HG03520 (cell line): ENCODE data around the gene GREM2.

Source experiments
- ATAC-seq: cut with Tn5 transposase; IDR thresholded peaks from one replicate; pipeline ENCODE4 v1.9.1; 2021; ENCODE audit warnings: mild to moderate bottlenecking, moderate library complexity; ENCODE audit not compliant: unreplicated experiment

The GREM2 gene

GRCh38 chr1:240611619-240612480 lies at the start of gene GREM2:
GREM2 (minus strand) TSS chr1:240612155; CDS start chr1:240493475, 118,680 bp downstream.
- peak; percentile 76 for ATAC-seq

DNA sequence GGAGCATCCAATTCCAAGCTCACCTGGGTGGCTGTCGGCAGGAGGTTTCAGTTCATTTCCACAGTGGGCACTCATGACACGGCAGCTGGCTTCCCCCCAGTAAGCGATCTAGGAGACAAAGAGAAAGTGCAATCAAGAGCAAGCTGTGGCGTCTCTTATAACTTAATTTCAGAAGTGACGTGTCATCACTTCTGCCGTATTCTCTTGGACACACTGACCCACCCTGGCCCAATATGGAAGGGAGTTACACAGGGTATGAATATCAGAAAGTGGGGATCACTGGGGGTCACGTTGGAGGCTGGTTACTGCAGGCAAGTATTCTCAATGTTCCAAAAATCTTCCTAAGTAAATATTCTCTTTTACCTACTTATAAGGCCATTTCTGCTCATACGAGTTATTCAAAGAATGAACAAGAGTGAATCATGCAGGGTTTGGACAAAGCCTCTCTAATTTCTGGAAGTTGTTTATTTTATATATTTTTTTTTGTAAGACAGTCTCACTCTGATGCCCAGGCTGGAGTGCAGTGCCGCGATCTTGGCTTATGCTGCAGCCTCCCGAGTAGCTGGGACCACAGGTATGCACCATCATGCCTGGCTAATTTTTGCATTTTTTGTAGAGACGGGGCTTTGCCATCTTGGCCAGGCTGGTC lies 46.5 kb upstream of the GREM2 start:
- ATAC-seq, result no peak

DNA sequence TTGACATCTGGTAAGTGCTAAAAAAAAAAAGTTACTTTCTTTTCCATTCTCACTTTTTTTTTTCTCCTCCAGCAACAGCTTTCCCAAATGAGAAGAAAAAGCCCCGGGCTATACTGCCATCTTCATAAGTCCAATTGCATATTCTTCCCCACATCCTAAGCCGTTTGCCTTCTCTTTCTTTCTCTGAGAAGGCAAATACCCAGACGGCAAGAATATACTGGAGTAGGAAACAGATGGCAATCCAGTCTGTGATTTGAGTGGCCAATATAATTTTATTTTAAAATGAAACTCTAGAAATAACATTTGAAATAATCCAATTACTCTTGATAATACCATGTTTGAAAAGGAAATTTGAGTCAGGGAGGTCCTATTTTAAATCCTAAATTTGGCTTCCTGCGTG lies 44.6 kb upstream of the GREM2 start:
- ATAC-seq, result no peak

GRCh38 chr1:240652961-240653409 lies 41.0 kb upstream of the GREM2 start:
- ATAC-seq, result no peak

DNA sequence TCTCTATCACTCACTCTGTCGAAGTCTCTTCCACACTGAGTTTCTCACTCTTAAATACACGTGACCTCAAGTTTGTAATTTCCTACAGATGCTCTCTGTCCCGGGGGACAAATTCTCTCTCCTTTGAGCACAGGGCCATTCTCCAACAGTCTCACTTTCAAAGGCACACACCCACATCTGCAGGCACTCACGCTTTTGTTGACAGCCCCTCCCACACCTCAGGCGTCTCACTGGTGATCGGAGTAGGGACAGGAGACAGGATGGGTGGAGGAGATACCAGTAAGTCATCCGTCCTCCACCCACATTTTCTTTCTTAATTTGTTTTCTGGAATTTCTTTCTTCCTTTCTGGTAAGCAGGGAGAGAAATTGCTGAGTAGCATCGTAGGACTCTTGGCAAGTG lies 40.6 kb upstream of the GREM2 start:
- ATAC-seq, result no peak

DNA sequence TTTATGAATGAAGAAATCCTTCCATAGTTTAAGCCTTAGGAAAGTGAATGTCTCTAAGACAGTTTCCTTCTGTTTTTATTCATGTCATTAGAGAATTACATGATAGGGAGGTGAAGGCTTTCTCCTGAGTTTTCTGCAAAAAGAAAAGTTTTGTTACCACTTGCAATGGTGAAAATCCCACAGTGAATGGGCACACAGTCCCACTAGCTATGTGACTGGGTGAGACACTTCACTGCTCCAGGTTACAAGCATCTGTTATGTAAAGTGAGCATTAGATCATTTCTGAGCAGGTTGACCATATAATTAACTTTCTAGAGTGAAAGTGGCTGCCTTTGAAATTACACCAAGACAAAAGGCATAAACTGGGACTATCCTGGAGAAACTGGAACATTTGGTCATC lies 38.9 kb upstream of the GREM2 start:
- no peak for ATAC-seq

GRCh38 chr1:240649733-240650721 lies 38.1 kb upstream of the GREM2 start:
- ATAC-seq, result no peak

GRCh38 chr1:240646571-240647240 lies 34.8 kb upstream of the GREM2 start:
- ATAC-seq, result no peak

DNA sequence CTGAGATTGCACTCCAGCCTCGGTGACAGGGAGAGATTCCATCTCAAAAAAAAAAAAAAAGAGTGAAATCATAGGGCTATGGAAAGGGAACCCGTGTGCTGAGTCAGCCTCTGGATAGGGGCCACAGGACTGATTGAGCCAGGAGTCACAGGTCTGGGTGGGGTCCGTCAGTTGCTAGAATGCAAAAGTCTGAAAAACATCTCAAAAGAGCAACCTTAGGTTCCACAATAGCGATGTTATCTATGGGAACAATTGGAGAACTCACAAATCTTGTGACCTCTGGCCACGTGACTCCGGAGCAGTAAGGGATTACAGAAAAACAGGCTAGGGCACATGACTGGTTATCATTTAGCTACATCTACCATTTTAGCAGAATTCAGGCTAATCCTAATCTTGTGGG lies 32.8 kb upstream of the GREM2 start:
- no peak for ATAC-seq

GRCh38 chr1:240635466-240636256 lies 23.7 kb upstream of the GREM2 start:
- no peak for ATAC-seq

- ATAC-seq, result no peak
Observed at GRCh38 chr1:240630409-240630808, 18.5 kb upstream of the GREM2 start.

GRCh38 chr1:240621249-240621648 lies 9.3 kb upstream of the GREM2 start:
- ATAC-seq, result no peak

DNA sequence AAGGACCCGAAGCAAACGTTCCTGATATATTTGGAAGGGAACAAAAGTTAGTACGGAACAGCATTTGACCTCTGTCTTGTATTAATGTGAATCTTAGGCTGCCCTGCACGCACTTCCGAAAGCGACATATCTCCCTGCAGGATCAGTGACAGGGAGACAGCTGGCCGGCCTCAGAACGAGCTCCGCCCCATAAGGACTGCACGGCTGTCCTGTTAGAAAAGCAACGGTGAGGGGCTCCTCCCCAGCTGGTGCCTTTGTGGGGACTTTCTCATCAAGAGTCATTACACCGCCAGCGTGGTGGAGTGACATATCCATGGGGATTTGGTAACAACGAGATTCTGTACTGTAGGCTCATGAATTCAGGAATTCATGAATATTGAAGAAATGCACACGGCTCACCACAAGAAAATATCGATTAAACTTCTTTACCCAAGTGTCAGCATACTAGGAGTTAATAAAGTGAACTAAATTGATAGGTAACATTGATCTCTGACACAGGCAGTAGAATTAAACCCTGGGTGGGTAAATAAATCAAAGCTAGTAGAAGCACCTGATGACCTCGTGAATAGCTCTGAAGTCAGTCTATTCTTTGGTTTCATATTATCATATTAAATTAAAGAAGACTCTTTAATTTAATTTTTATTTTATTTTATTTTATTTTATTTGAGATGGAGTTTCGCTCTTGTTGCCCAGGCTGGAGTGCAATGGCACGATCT lies 8.1 kb upstream of the GREM2 start:
- no peak for ATAC-seq

DNA sequence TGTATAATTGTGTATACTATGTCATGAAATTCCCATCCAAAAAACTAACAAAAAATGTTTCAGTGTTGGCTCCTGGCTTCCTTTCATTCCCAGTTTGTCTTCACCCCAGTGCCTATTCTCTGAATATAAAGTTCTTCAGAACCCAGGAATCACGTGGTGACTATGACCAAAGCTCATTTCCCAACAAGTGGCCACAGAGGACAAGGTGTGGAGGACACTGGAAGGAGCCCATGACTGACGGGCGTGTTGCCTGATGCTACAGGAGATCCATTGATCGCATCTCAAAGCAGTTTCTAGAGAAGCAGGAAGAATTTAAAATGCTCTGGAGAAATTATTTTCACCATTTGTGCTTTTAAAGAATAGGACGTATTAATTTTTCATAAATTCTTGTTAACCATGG lies 7.4 kb upstream of the GREM2 start:
- ATAC-seq, result no peak

DNA sequence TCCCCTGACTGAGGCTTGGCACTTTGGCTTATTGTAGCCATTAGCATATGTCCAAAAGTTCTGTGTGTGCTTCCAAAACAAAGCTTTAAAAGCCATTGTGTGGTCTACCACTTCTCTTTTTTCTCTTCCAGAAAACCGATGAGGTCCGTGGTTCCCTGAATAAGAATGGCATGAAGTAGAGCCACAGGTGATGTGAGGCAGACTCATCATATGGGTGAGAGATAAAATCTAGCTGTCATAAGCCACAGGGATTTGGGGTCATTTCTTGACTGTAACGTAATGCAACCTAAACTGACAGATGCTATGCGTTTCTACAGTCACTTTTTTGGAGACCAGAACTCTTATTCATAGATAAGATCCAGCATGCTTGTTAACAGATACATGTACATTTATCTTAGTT lies 7.0 kb upstream of the GREM2 start:
- no peak for ATAC-seq

DNA sequence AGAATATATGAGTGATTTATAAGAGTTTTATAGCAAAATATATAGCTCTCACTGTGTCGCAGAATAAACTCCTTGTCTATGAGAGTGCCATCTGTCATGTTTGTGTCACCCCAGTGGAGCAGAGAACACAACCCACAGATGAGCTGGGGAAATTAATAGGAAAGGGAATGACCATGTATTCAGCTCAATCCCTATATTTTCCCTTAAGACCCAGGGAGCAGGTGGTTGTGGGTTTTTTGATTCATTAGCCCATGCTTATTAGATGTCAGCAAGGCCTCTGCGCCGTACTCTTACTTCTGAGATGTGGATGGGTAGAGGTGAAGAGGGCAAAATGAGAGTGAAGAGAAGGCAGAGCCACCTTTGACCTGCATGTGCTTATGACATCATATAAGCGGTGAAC lies 4.1 kb upstream of the GREM2 start:
- ATAC-seq, result no peak

DNA sequence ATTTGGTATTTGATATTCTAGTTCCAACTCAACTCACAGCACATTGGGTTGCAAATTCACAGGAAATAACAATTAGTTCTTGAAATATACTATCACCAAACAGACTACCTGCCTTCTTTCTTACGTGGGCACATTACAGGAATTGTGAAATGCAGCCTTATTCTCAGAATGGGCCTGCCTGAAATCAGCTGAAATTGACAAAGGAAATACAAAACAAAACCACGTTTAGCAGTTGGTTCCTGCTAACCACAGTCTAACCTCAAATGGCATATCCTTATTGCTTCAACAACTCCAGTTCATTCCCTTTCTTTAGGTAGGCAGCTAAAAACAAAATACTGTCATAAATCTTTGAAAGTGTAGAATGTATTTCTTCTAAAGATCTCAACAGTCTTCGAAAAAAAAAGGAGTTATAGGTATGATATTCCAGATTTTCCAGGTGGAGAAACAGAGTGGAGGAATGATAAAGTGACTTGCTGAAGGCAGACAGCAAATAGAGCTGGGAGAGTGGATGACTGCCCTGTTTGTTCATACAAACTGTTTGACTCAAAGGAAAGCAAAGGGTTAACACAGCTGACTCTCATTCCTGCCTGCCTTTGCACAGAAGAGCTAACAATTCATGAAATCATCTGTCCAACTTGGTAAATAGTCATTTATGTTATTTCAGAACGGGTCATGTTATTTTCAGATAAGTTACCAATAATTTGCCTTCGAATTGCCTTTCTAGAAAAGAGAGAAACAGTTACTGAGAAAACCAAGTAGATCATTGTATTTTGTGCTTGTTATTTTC lies 1.6 kb upstream of the GREM2 start:
- no peak for ATAC-seq

DNA sequence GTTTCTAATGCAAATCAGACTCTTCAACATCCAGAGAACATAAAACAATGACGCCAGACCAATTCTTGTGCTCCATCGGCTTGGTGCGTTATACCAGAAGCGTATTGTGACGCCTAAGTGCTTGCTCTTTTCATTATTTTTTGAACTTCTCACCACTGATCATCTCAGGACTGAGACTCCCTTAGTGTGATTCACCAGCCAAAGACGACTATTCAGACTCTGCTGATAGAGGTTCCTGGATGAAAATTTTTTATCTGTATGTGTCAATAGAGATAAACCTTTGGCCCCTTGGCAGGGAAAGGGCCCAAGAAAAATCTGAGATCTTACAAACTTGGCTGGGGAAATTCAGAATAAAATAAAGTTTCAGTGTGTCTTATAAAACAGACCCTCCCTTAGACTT lies 856 bp upstream of the GREM2 start:
- no peak for ATAC-seq
